Hepatocyte (in vitro differentiated cells): ENCODE data around the gene TPCN2.

Source experiments
- CTCF ChIP-seq: fragments of 200-600 bp; sonication (generic); IDR thresholded peaks from 2 replicates; pipeline ENCODE4 v1.5.1; 2016; ENCODE audit warnings: antibody characterized with exemption, mild to moderate bottlenecking; ENCODE audit not compliant: poor library complexity
- EZH2 ChIP-seq: fragments of 200-600 bp; sonication (generic); IDR thresholded peaks from 2 replicates; pipeline ENCODE4 v1.6.1; 2016; ENCODE audit warnings: antibody characterized with exemption, mild to moderate bottlenecking, borderline replicate concordance
- EZH2phosphoT487 ChIP-seq: fragments of 200-600 bp; sonication (generic); IDR thresholded peaks from one replicate; pipeline ENCODE4 v1.6.1; 2018; ENCODE audit warnings: antibody characterized with exemption, mild to moderate bottlenecking, low read depth, moderate library complexity; ENCODE audit not compliant: unreplicated experiment, severe bottlenecking

GRCh38 chr11:69095300-69095699, 46.6 kb downstream of the TPCN2 start:
- no peak for TF ChIP-seq EZH2
- no peak for TF ChIP-seq CTCF
- TF ChIP-seq EZH2phosphoT487, result no peak
